DLD1 (cell line): ENCODE measurements around the gene IGSF11.

Experiments
- in situ Hi-C: cut with HindIII; loops from 2 replicates; pipeline ENCODE4 v1.10.0; 2017; ENCODE audit warnings: low sequenced_read_pairs

IGSF11 gene

DNA sequence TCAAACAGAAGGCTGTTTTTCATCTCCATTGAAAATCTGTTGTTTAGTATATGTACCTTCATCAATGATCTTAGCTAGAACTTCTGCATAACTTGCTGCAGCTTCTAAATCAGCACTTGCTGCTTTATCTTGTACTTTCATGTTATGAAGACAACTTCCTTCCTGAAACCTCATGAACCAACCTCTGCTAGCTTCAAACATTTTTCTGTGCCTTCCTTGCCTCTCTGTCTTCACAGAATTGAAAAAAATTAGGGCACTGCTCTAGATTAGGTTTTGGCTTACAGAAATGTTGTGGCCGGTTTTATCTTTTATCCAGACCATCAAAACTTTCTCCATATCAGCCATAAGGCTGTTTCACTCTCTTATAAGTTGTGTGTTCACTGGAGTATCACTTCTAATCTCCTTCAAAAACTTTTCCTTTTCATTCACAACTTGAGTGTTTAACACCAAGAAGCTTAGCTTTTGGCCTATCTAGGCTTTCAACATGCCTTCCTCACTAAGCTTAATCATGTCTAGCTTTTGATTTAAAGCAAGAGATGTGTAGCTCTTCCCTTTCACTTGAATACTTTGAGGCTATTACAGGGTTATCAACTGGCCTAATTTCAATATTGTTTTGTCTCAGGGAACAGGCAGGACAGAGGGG, 78.6 kb downstream of the IGSF11 start:
- in situ Hi-C loops: no loop called here

DNA sequence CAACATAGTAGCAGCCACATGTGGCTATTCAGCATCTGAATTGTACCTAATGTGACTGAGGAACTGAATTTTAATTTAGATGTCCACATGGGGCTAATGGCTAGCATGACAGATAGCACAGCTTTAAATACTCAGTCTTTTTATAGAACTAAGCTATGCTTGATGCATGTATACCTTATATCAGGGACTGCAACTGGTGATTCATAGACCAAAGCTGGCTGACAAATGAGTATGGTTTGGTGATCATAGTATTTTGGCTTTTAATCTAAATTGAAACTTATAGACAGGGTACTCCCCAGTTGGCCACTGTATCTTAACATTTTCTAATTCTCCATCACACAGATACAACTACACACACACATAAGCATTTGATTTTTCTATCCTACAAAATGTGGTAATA, 83.6 kb downstream of the IGSF11 start:
- in situ Hi-C loops: no loop called here

DNA sequence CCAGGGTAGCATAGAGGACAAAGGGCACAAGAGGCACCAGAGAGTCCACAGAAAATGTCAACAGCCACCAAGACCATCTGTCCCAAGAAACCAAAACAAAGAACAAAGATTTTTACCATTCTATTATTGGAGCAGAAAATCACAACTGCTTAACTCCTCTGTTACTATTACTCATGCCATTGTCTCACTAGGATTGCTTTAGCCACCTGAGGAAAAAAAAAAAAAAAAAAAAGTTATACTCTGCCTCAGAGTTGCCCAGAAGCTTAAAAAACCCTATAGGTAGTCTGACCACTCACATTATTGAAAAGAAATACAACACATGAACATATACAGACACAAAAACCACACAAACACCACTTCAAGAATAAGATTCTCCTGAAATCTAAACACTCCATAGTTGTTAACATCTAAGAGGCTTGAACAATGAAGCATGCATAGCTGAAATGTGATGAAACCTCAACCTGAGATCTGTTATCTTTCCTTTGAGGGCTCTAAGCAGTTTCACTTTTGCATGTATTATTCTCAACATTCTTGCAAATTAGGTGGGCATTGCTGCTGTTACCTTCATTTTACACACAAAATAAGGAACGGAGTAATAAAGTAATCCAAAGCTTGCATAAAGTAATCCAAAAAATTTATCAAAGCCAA, 85.4 kb downstream of the IGSF11 start:
- in situ Hi-C loops: no loop called here

DNA sequence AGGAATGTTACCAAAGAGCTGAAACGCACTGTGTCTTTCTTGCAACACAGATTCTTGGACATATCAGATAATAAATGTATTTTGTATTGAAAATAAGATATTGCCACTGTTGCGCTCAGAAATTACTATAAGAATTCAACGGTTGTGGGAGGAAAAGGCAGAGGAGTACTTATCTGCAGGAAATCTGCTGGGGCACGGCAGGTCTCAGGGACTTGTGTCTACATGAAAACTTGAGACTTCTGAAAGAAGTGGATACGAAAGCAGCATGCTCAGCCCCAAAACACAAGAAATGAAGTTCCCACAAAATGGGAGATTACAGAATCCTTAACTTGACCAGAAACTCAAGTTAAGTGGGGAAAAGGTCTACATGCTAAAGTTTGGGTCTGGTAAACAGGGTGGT, 86.5 kb downstream of the IGSF11 start:
- in situ Hi-C loops: no loop called here

DNA sequence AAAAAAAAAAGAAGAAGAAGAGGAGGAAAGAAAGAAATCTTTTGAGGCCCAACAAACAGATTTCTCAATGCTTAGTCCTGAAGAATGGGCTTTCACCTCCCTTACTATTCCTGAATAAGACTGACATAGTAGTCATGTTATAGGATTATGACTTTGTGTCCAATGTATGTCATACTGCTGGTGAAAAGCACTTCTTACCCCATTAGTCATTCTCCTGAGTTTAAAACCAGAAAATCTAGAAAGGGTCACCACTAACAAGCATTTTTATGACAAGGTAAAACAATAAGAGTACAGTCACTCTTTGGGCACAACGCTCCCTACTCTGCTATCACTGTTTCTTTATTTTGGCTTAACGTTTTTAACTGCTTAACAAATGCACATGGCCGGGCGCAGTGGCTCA, 88.2 kb downstream of the IGSF11 start:
- in situ Hi-C loops: no loop called here

DNA sequence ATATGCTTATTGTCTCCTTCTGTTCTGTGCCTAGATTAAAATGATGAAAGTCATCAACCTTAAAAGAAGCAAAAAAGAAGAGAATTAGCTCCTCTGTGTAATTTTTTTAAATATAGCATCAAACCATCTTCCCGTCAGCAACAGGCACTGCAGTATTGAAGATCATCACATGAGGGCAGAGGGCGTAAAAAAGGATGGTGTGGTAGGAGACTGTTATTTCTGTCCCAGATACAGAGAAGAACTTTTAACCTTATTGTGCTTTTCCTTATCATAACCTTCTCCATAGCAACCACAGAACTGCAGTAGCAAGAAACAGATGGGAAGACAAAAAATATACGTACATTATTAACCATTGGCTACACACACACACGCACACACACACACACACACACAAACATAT, 88.8 kb downstream of the IGSF11 start:
- in situ Hi-C loops: no loop called here

DNA sequence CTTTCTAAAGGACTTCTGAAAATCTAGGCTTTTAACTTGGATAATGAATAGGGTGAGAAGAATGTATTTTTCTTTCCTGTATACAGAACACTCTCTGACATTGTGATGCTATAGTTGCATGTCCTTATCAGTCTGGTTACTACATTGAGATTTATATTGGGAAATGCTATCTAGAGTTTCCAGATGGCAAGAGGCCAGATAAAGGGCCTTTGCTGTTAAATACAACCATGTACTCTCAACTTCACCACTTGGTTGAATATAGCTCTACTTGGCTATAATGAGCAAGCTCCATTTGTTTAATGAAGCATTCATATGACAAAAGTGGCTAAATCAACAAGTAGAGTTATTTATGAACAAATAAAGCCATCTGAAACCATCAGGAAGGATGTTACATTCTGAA, 91.0 kb downstream of the IGSF11 start:
- in situ Hi-C loops: no loop called here

DNA sequence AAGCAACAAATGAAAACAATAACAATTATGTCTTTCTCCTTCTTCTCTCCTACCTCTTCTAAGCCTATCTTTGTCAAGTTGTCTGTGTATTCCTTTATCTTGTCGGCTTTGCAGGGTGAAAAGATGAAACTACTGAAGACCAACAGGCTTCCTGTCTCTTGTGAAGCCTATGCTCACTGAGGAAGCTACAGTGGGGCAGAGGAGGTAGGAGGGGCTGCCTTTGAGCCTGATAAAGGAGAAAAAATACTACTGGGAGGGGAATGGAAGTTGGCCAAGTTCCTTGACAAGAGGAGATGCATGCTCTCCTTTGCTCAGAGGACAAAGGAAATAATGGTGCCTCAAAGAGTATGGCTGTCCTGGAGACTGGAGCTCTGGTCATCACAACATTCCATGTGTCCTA, 92.0 kb downstream of the IGSF11 start:
- in situ Hi-C loops: no loop called here

DNA sequence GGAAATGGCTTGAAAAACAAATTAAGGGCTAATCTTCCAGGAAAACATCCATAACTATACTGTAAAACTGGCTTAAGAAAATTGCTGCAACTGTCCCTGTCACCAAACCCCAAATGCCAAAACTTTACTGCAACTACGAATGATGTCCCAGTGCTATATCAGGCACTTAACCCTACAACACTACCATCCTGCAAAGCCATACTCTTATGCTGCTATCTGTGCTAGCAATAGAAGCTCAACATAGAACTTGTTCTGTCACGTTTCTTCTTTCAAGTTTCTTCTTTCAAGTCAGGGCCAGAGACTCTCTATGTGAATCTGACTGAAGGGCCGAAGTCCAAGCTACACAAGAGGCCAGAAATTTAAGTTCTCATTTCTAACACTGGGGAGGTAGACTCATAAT, 92.5 kb downstream of the IGSF11 start:
- in situ Hi-C loops: no loop called here

DNA sequence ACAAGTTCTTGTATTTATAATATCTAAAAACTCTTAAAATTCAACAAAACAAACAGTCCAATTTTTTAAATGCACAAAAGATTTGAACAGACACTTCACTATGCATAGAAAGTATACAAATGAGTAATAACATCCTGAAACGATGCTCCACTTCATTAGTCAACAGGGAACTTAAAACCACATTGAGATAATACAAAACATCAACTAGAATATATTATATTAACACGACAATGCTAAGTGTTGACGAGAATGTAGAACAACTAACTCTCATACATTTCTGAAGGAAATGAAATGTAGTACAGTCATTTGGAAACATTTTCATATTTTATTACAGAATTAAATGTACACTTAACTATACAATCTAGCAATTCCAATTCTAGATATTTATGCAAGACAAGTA, 93.4 kb downstream of the IGSF11 start:
- in situ Hi-C loops: no loop called here

DNA sequence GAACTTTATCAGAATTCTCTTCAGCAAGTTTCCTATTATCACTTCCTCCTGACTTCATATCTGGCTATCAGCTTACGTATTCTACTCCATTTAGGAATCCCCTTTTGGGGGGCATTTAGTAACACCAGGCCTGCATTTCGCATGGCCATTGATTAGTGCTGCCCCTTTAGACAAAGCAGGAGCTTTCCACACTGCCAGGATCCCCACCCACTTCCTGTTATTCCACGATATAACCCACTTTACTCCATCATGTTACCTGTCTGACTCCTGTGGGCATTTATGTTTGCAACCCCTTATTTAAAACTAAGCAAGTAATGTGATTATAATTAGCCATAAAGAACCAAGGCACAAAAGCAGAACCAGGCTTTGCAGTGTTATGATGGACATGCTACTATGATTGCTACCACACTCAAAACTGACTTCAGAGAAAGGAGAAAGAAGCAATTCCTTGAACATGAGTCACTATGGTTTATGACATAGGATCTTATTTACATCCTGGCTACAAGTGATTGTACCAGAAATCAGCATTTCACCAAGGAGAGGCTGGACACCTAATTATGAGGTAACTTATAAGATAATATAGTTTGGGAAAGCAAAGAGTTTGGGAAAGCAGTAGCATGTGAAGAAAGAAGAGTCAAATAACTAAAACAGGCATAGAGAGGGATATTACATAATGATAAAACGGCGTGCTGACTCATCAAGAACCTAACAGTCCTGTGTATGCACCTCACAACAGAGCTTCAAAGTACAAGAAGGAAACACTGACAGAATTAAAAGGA, 96.3 kb downstream of the IGSF11 start:
- in situ Hi-C loops: no loop called here

DNA sequence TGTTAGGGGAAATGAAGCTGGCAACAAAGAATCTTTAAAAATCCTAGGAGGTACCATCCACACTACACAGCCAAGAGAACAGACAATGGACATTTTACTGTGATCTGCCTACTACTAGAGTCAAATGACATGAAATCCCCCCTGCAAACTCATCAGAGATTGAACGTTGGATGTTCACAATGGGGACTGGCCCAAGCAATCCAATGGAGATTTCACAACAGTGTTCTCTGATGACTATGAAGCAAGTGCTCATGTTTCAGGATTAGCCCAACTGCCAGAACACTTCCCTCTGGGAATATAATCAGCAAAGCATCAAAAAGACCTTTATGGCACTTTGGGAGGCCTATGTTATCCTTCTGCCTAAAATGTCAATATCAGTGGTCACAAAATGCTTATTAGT, 97.8 kb downstream of the IGSF11 start:
- in situ Hi-C loops: no loop called here

DNA sequence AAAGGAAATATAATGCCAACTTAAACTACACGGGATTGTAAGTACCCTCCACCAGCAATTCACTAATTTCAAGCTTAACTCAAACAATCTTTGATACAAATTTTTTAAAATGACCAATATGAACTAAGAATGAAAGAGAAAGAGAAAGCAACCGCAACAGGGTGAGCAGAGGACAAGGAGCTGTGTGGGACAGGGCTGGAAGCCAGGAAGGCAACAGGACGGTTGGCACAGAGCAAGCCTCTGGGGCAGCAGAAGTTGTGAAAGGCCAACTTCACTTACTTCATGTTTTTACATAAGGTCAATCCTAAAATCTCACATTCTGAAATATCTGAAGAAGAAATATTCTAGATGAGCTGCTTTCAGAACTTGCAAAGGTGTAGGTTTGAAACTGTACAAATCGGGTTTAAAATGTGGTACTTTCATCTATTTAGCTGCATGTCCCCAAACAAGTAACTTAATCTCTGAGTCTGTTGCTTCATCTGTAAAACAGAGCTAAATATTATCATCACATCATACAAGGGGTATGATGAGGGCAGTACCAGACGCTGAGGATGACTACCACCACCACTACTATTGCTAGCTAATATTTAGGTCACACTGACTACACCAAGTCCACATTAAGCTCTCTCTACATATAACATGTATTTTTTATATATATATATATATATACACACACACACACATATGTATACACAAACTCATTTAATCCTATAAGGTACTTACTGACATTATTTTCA, 101.7 kb downstream of the IGSF11 start:
- in situ Hi-C loops: no loop called here

DNA sequence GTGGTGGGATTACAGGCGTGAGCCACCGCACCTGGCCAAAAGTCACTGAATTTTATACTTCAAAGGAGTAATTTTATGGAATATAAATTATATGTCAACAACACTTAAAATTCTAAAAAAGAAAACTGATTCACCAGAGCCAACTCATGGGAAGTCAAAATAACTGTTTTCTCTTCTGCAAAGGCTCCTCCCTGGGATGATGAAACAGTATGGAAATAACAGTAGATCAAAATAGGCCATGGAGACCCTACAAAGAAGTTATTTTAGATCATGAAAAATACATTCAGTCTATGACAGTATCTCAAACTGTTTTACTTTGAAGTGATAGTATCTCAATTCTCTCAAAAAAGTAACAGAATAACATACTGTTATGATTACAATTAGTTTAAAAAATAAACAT, 102.7 kb downstream of the IGSF11 start:
- in situ Hi-C loops: no loop called here

DNA sequence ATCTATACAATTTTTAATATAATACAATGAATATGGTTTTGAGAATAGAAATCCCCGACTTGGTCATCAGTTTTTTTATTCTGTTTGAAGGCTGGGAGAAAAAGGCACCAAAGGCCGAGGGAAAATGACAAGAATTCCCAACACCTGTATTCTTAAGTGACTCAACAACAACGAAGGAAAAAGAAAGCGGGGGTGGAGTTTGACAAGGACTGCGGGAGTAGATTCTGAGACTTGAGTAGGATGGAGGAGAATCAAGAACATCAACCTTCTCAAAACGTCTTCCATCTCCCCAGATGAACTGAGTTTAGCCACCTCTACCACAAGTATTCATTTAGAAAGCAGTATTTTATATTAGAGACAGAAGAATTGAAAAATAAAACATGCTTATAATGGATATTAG, 107.2 kb downstream of the IGSF11 start:
- in situ Hi-C loops: no loop called here

DNA sequence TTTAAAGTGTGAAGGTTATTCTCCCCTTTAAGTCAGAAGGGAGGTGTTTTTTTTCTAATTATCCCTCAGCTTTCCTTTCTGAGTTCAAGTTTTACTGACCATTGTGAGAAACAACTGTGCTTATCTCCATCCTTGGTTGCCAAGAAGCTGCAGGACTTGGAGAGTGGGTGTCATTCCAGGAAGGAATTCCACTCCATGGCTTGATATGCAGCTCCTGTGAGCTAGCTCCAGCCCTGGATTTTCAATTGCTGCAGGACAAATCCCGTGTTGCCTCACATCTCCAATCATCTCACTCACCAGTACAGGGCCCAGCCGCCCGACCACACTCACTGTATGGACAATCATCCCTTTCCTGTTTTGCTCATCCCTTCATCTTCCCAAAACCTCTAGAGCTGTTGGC, 122.5 kb downstream of the IGSF11 start:
- in situ Hi-C loops: no loop called here

DNA sequence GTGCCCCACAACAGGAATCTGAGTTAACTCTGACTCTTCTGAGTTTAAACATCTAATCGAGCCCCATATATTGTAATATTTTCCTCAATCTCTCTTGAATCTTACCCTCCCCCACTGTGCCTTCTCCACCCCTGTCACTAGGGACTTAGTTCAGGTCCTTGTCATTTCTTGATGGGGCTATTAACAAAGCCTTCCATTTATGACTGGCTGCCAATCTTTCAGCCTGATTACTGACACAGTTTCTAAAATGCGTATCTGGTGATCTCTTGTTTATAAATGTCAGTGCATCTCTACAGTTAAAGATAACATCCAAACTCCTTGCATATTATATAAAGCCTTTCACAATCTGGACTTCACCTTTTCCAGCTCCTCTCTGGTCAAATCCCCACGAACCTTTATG, 124.3 kb downstream of the IGSF11 start:
- in situ Hi-C loops: no loop called here

DNA sequence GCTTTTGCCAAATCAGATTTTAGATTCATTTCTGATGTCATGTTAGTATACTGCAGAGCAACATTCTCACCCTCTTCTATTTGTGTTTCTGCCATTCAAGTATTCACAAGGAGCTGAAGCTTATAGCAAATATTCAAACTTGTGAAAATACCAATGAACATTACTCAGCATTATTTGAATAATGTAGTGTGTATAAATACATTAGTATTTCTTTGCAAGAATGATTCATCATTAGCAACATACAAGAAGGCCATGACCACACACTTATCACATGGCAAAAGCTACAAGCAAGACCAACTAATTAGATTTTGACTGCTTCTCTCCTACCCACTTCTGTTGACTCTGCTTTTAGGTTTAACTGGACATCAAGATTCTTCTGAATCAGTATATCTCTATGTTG, 124.9 kb downstream of the IGSF11 start:
- in situ Hi-C loops: no loop called here

DNA sequence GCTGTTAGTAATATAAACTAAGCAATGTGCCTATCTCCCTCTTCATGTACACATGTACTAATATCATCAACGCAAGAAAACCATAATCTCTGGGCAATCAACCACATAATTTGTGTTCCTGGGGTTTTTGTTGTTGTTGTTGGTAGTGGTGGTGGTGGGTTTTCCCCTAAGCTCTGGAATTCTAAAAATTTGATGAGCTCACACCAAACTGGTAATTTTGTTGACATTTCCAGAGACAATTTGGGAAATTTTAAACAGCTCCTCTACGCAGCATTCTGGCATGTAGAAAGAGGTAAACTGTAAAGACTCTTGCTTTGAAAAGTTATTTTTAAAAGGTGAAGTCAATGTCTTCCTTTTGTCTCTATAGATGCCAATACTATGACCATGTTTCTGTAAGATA, 126.7 kb downstream of the IGSF11 start:
- in situ Hi-C loops: no loop called here

DNA sequence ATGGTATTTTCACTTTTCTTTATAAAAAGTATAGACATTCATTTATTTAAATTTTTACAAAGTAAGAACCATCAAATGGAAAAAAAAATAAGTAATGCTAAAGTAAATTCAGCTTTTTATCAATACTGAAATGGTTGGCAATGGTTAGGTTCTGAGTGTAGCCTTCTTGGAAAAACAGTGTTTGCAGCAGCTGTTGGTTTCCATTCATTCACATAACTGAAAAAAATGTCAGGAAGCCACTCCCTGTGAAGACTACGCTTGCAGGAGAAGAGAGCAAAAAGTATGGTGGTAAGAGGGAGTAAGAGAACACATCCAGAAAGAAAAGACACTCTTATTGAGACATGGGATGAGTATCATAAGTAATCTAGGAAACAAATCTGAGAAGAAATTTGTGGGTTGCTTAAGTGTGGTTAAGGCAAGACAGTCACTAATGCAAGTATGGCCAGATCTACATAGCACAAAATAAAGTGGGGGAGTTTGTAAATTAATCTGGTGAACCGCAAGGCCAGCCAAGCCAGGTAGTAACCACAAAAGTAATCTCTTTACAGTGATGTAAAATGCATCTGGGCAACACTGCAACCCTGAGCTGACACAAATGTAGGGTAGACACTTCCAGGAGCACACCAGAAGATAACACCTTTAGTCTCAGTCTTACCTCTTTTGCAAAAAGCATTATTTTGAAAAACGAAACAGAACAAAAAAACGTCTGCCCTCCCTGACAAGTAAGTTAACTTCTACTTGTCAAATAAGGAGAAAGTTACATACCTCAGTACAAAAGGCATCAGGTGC, 133.7 kb downstream of the IGSF11 start:
- in situ Hi-C loops: no loop called here

DNA sequence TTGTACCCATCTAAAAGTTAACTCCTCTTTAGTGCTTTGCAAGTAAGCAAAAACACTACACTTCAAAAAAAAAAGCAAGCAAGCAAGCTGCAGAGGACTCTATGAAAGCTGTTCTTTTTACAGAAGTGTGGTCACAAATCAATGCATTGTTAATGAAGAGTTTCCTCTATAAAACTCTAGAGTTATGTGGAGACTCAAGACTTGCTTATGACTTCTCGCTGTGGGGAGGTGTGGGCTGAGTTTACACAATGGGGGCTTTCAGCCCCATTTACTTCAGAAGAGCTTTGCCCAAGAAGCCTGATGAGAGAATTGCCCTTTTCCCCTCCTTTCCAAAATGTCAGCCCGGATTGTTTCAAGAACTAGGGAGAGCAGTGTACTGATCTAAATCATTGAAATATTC, 144.4 kb downstream of the IGSF11 start:
- in situ Hi-C loops: no loop called here
